Activated T-helper 1 cell treated with anti-CD3 and anti-CD28 coated beads, Interleukin-2, amount 50 U/mL, for 16 hours (primary cell): ENCODE measurements around the gene VAMP5.
"Not testable (repeated sequence)": the region's sequence is repeated elsewhere in the genome, so short reads cannot be mapped to it uniquely, and the experiment has no call there.

Experiments
- DNase-seq, 2 donors: peaks; one replicate each; pipeline ENCODE4 v3.0.0-alpha.2; 2020; ENCODE audit warnings: low read depth in 1 of 2, low spot score in 1 of 2

The VAMP5 gene

GRCh38 chr2:85583667-85584353 is 421 bp upstream of the VAMP5 start:
- DNase-seq, result no peak

- DNase-seq, result no peak
Measured at GRCh38 chr2:85584857-85585780, 888 bp downstream of the VAMP5 start.

GRCh38 chr2:85585781-85586105 is 1.5 kb downstream of the VAMP5 start:
- no peak for DNase-seq

- DNase-seq, result no peak
Measured at GRCh38 chr2:85588236-85588635, 4.0 kb downstream of the VAMP5 start.

- no peak for DNase-seq
Measured at GRCh38 chr2:85588645-85589044, 4.4 kb downstream of the VAMP5 start.

- no peak for DNase-seq
Measured at GRCh38 chr2:85589181-85589580, 5.0 kb downstream of the VAMP5 start.

- no peak for DNase-seq
Measured at GRCh38 chr2:85589982-85590791, 6.0 kb downstream of the VAMP5 start.

GRCh38 chr2:85590950-85591349 is 6.7 kb downstream of the VAMP5 start:
- no peak for DNase-seq

GRCh38 chr2:85591563-85591962 is 7.3 kb downstream of the VAMP5 start:
- DNase-seq, result no peak

GRCh38 chr2:85592299-85592698 is 8.1 kb downstream of the VAMP5 start:
- not testable (repeated sequence) for DNase-seq

- no peak for DNase-seq
Measured at GRCh38 chr2:85593023-85593422, 8.8 kb downstream of the VAMP5 start.

- no peak for DNase-seq
Measured at GRCh38 chr2:85594715-85595300, 10.6 kb downstream of the VAMP5 start.

GRCh38 chr2:85595301-85596025 is 11.2 kb downstream of the VAMP5 start, which contains the start of gene RNF181:
RNF181 (plus strand) TSS chr2:85595745; CDS start chr2:85595764, 19 bp downstream.
- peak; percentile 74 to 83 for DNase-seq

GRCh38 chr2:85596026-85596333 is 11.7 kb downstream of the VAMP5 start:
- no peak for DNase-seq

- no peak for DNase-seq
Measured at GRCh38 chr2:85596486-85597143, 12.4 kb downstream of the VAMP5 start.

- DNase-seq, result no peak
Measured at GRCh38 chr2:85597241-85597640, 13.0 kb downstream of the VAMP5 start.

- DNase-seq, result no peak
Measured at GRCh38 chr2:85598594-85599340, 14.5 kb downstream of the VAMP5 start.

GRCh38 chr2:85599468-85600234 is 15.4 kb downstream of the VAMP5 start:
- DNase-seq, result no peak

GRCh38 chr2:85600235-85600575 is 16.0 kb downstream of the VAMP5 start:
- no peak for DNase-seq
